NCI-H1105 (cell line): ENCODE data around the gene STK39.
A peak's percentile ranks its signal among the peaks of the same experiment; 100 is the strongest.
"Not testable (repeated sequence)": the region's sequence is repeated elsewhere in the genome, so short reads cannot be mapped to it uniquely, and the experiment has no call there.

ENCODE experiments used
- DNase-seq: peaks from one replicate; lab custom pipeline; 2025; lab: John Stamatoyannopoulos, UW

STK39 gene

GRCh38 chr2:168247341-168248261, at the start of gene STK39:
Gene STK39 (minus strand): TSS chr2:168247595. CDS start chr2:168247435, 160 bp downstream.
- DNase-seq, result peak; percentile 72

GRCh38 chr2:168295051-168295450, 47.7 kb upstream of the STK39 start:
- DNase-seq, result no peak

DNA sequence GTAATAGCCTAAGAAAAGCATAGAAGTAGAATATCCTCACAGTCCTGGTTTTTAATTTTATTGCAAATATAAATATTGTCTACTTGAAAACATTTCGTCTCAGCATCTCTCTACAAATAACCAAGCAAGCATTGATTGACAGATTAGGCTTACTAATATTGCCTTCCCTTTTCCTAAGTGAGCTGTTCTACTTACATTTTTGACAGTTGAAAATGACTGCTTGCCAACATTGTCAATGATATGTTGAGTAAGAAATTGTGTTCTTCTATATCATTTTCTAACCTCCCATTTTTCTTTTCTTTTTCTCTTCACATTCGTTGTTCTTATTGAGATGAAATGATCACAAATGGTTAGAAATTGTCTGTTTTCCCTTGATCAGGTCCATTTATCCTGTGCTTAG, 47.0 kb upstream of the STK39 start:
- no peak for DNase-seq

DNA sequence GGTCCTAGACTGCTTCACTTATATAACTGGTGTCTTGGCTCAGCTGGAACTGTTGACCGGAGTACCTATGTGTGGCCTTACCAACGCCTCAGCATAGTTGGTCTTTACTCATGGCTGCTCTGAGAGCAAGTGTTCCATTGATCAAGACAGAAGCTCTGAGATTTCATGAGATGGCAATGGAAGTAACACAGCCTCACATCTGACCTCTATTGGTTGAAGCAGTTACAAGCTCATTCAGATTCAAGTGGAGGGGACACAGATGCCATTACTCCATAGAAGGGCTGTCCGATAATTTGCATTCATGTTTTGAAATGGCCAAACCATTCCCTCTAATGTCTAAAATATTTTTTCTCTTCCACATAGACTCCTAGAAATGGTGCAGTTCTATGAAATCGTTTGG, 46.4 kb upstream of the STK39 start:
- DNase-seq, result no peak

DNA sequence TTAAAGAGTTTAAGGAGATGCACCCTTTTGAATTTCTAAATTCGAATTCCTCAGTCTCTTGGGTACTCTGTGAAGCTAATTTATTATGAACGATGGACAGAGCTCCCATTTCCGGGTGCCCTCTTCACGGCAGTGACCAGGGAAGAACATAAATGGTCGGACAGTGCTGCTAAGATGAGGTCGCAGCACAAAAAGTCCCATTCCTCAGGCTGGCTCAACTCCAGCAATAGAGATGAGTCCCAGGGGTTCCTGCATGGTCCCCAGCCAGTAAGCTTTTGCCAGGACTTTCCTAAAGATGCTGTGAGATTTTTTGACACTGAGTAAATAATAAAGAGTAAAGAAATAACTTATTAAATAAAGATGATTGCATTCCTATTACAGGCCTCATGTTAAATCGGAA, 43.0 kb upstream of the STK39 start:
- no peak for DNase-seq

DNA sequence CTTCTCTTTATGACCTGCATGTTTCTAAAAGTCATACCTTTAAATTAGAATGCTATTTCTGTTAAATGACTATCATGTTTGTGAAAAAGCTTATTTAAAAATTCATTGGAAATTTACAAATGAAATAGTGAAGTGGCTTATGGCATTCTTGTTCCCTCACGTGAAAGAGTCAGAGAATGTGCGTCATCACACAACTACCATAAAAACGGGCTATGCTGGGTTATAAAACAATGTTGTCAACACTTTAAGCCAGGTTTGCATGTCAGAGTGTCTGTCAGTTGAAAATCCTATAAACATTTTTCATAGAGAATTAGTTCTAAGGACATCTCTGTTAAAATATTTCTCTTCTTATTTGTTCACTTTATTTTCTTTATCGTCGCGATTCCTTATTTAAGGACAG, 42.5 kb upstream of the STK39 start:
- no peak for DNase-seq

DNA sequence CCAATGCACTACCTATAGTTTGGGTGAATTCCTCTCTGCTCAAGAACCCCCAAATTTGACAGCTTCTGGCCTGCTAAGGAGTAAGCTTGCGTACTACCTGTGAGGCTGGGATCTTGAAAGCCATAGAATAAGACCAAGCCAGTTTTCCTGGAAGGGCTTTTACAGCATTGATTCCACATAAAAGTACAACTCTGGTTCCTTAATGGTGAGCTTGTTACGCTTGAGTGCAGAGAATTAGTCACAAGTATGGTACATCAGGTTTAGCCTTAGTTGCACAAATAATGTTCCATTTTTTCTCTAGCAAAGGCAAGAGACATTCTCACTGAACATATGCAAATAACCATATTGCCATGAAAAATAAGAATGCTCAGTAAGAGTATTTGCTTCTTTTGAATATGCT, 39.1 kb upstream of the STK39 start:
- DNase-seq, result no peak

DNA sequence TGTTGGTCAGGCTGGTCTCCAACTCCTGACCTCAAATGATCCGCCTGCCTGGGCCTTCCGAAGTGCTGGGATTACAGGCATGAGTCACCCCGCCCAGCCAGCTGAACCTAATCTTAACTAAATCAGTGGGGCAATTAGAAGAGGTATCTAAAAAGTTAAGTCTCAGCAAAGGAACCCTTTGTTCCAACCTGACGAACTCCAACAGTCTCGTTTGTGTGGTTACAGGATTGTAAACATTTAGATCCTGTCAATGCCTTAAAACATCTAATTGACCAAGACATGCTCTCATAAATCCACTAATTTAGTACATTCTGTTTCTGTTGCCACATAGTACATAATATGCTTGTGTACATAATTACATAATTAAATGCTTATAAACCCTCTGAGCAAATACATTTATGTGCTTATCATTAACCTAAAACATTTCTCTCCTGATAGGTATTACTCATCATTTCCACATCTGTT, 31.1 kb upstream of the STK39 start:
- DNase-seq, result peak; percentile 53

DNA sequence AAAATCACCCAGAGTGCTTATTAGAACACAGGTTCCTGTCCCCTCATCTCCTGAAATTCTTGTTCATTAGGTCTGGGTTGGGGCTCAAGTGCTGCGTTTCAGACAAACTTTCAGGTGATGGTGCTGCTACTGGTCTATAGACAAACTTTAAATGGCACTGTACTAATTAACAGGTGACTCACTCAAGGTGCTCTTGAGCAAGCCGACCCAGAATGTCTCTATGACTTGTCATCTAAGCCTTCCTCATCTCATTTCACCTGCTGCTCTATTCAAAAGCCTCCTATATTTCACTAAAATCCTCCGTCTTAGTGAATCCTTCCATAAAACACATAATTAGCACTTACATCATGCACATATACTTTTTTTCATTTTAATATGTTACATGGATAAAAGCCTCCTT, 29.9 kb upstream of the STK39 start:
- DNase-seq, result no peak

DNA sequence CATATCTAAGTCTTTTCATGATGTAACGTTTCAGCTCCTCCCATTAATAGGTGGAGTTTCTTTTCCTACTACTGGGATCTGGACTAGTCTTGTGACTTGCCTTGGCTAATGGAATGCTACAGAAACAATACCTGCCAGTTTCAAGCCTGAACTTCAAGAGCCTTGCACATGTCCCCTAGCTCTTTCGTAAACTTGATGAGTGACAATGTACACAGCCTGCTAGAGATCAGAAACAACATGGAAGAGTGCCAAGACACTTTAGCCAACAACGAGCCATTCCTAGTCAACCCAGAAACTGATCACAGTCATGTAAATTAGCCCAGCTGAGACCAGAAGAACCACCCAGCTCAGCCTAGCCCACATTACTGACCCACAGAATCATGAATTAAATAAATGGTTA, 24.8 kb upstream of the STK39 start:
- peak; percentile 69 for DNase-seq

DNA sequence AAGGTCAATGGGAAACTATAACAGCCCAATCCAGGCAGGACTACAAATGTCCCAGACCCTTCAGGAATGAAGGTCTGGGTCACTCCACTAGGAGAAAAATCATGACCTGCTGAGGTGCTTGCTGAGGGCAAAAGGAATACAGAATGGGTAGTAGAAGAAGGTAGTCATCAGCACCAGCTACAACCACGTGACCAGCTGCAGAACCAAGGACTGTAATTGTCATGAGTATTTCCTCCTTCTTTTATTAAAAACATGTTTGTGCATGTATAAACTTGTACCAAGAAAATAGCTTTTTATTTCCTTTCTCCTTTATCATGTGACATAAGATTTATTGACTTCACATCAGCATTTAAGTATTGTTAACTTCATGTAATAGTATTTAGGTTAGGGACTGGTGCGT, 15.5 kb upstream of the STK39 start:
- DNase-seq, result not testable (repeated sequence)

- DNase-seq, result no peak
Measured at GRCh38 chr2:168256448-168256847, 9.1 kb upstream of the STK39 start.

DNA sequence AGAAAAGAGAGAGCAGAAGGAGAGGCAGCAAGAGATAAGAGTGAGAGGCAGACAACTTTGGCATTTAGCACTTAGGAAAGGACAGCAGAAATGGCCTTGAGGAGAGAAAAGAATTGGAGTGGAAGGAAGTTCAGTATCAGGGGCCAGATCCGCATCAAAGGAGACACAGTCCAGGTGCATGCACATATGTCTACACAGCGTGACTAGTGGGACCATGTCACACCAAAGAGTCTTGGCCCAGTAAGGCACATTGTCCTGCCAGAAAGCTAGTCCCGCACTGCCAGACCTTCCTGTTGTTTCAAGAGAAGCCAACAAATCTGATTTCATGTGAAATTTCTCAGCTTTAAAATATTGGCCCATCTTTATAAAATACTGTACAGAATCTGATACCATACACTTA, 8.5 kb upstream of the STK39 start:
- no peak for DNase-seq

DNA sequence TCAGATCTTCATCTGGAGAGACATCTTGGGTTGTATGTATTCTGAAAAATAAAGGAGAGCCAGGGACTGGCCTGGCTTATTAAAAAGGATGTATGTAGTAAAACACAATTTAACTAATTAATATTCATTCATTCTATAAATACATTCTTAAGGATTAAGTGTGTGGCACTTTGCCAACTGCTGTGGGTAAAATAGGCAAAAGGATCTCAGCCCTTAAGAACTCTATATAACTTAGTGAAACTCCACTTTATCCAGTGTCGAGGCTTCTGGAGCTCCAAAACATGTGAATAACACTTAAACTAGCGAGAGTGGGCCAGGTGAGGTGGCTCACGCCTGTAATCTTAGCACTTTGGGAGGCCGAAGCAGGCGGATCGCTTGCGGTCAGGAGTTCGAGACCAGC, 7.7 kb upstream of the STK39 start:
- DNase-seq, result no peak

GRCh38 chr2:168254158-168254935, 7.0 kb upstream of the STK39 start:
- DNase-seq, result no peak

DNA sequence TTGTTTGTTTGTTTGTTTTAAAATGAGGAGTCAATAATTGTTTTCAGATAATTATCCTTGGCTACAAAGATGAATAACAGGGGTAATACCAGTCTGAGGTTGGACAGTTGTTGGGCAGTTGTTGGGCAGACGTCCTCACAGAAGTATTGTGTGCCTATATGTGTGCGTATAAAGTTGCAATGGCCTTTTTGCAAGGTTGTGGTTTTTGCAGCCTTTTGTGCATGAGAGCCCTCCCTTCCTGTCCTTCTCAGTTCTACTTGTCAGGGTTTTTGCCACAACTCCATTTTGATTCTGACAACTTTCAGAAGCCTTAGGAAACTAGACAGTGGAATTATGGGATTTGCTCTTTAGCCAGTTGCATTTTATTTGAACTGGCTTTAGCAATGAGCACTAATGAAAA, 6.0 kb upstream of the STK39 start:
- no peak for DNase-seq

GRCh38 chr2:168252976-168253375, 5.6 kb upstream of the STK39 start:
- DNase-seq, result no peak

GRCh38 chr2:168246483-168247340, 683 bp downstream of the STK39 start:
- peak; percentile 59 for DNase-seq

- no peak for DNase-seq
Measured at GRCh38 chr2:168246072-168246482, 1.3 kb downstream of the STK39 start.

DNA sequence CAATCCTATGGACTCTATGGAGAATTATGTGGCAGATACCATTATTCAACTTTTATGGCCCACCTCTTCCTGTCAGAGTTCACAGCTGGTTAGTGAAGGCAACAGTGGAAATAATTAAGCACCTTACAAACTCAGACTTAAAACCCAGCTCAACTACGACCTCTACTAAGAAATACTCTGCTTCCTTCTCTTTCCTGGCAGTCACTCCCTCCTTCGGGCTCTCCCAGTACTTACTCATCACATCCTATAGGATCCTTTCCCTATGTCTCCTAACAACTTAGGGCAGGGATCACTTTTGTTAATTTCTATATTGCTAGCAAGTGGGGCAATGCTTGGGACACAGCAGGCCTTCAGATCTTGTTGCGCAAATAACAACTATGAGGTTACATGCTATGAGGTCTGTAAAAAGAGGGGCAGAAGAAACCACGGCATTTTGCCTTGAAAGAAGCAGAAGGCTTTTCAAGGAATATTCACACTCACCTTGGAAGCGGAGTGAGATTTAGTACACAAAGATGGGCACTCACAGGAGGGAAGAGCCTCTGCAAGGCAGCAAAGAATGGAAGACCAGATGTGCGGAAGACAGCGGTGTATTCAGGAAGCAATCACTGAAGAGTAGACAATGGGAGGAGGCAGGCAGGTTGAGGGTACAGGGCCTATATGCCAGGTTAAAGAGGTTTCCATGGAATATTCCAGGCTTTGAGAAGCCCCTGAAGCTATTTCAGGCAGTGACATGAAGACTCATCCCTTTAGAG, 2.1 kb downstream of the STK39 start:
- DNase-seq, result no peak

DNA sequence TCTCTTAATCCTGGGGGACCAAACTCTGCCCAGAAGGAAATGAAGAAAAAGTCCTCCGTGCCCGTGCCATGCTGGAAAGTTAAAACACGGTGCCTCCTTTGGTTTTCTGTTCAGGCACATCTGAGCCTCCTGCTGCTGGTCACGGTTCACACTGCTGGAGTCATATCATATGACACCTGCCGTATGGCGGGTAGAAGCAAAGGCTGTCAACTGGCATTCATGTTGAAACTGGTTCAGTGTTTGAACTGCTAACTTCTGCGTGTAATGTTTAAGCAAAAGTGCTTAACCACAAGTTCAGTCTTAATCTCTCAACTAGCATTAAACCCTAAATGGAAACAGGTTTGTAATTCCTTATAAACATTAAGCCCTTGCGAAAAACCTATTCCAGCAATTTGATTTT, 3.1 kb downstream of the STK39 start:
- DNase-seq, result peak; percentile 83
